ENCODE data around the gene RGS7. TPM values are rescaled to one million over a fixed set of nuclear protein-coding genes. Genes with fewer than 3 reads are reported as not detected.
A peak's percentile ranks its signal among the peaks of the same experiment; 100 is the strongest.

The RGS7 gene
- total RNA-seq, 1 experiment from 2014 or later = 1.5 TPM

DNA sequence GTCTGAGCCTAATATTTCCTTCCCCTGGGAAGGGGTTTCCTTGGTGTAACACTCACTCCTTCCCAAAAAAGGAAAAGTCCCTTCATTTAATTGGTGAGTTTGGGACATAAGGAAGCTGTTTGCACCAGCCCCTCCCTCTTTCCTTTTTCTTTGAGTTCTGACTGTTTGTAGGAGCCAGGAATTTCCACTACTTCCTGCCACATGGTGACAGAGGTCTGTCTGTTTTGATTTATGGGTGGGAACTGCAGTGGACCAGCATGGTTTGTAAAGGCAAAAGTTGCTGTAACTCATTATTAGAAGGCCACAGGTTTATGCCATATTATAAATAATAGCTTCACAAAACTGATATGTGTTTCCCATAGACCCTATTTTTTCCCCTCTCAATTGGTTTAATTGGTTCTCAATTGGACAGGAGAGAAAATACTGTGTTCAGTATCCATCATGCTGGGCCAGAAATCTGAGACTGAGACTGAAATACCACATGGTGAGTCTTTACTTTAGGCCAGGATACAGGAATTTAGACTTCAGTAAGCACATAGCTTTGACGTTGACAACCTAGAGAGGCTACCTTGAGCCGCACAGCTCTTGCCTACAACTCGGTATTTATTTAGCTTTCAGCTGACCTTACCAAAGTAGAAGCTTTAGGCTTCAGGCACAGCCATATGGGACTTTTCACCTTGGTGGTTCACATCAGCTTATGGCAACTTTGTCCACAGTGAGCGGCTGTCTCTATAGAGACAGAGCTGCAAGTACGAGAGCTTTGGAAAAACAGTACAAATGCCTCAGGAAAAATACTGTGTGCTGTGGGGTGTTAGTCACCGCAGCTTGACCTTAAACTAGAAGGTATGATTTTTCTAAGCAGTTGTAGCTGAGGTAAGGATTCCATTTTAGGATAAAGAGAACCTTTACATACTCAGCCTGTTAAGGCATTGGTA, 40.0 kb upstream of the RGS7 start:
- Mint-ChIP-seq H3K4me1 (peaks cover 10 to 13% of the 10 kb centered on the region in 2 experiments), H3K27me3 (ENCODE audit: low read depth) (no peaks in the 10 kb centered on the region), H3K27ac (peak overlapping the region in 1 of 3 experiments; percentile 35; a peak in 1 of 7 replicates), H3K4me3 (no peak overlapping the region), H3K36me3 (ENCODE audit: insufficient read depth in 1 of 3, low read depth in 3 of 3) (no peaks in the 10 kb centered on the region), H3K9me3 (no peaks in the 10 kb centered on the region)
- Histone ChIP-seq H3K79me2 (ENCODE audit: insufficient read depth, low read length) (no peaks in the 10 kb centered on the region), H4K5ac (ENCODE audit: insufficient read length, low read depth, low read length) (no peak overlapping the region), H3K14ac (ENCODE audit: insufficient read depth, low read length) (no peak overlapping the region), H2BK120ac (ENCODE audit: low read depth, low read length, poor library complexity, severe bottlenecking) (no peak overlapping the region), H3T11ph (ENCODE audit: low read length) (no peak overlapping the region), H3K18ac (ENCODE audit: insufficient read length, low read depth, low read length) (no peak overlapping the region), H3K27me3 (ENCODE audit: insufficient read depth, low read length) (no peaks in the 10 kb centered on the region), H4K91ac (ENCODE audit: insufficient read length, low read depth, low read length) (no peak overlapping the region), H2AK5ac (ENCODE audit: insufficient read length, low read length) (no peak overlapping the region), H3K9me3 (ENCODE audit: control insufficient read depth, low read depth, low read length) (no peaks in the 10 kb centered on the region), H4K8ac (replicated peaks; ENCODE audit: insufficient read length, low read depth, low read length) (no peak overlapping the region), H3K79me1 (ENCODE audit: insufficient read depth, low read depth, low read length, poor library complexity, severe bottlenecking) (no peaks in the 10 kb centered on the region), H3K56ac (ENCODE audit: insufficient read length, low read depth, low read length) (no peak overlapping the region), H4K20me1 (ENCODE audit: control insufficient read depth, insufficient read depth, insufficient read length) (no peaks in the 10 kb centered on the region), H3K23me2 (ENCODE audit: insufficient read length, low read depth, low read length, poor library complexity, severe bottlenecking) (no peaks in the 10 kb centered on the region), H3K9ac (ENCODE audit: extremely low read depth, insufficient read length, low read length) (no peak overlapping the region), H3K23ac (ENCODE audit: insufficient read length, low read depth, low read length) (no peak overlapping the region), H3K4me2 (ENCODE audit: insufficient read depth, insufficient read length, low read length) (no peak overlapping the region), H3K4me1 (ENCODE audit: insufficient read depth, low read length) (no peaks in the 10 kb centered on the region), H2BK12ac (ENCODE audit: insufficient read length, low read depth, low read length) (no peak overlapping the region), H2BK15ac (ENCODE audit: low read depth, low read length) (no peak overlapping the region), H2AFZ (ENCODE audit: low read length) (no peak overlapping the region), H2BK5ac (ENCODE audit: insufficient read length, low read length) (no peak overlapping the region), H2BK20ac (ENCODE audit: low read depth, low read length, poor library complexity, severe bottlenecking) (no peak overlapping the region), H3K4ac (ENCODE audit: low read depth, low read length) (no peak overlapping the region), H3K27ac (ENCODE audit: insufficient read length, low read depth, low read length) (no peak overlapping the region)
- no CpG with 5 or more reads among the region's 6 CpGs for WGBS (ENCODE audit: extremely low coverage, insufficient read length, low lambda C conversion rate)
- TF ChIP-seq, protein P1, sequence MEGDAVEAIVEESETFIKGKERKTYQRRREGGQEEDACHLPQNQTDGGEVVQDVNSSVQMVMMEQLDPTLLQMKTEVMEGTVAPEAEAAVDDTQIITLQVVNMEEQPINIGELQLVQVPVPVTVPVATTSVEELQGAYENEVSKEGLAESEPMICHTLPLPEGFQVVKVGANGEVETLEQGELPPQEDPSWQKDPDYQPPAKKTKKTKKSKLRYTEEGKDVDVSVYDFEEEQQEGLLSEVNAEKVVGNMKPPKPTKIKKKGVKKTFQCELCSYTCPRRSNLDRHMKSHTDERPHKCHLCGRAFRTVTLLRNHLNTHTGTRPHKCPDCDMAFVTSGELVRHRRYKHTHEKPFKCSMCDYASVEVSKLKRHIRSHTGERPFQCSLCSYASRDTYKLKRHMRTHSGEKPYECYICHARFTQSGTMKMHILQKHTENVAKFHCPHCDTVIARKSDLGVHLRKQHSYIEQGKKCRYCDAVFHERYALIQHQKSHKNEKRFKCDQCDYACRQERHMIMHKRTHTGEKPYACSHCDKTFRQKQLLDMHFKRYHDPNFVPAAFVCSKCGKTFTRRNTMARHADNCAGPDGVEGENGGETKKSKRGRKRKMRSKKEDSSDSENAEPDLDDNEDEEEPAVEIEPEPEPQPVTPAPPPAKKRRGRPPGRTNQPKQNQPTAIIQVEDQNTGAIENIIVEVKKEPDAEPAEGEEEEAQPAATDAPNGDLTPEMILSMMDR (conservative IDR thresholded peaks at IDR 0.05) = no peak
- DNase-seq = no peak
